HepG2 (cell line): ENCODE data around the gene TSPAN5. TPM values are rescaled to one million over a fixed set of nuclear protein-coding genes. Genes with fewer than 3 reads are reported as not detected.

Experiments
- CEBPG ChIP-seq: IDR thresholded peaks from 2 replicates; pipeline ENCODE4 v1.6.1; 2016
- CENPX ChIP-seq: sonication (generic); formaldehyde crosslinking; IDR thresholded peaks from 2 replicates; pipeline ENCODE4 v1.9.0; 2021; ENCODE audit warnings: mild to moderate bottlenecking, missing genetic modification reagents, moderate library complexity
- E2F2 ChIP-seq: sonication (generic); formaldehyde crosslinking; IDR thresholded peaks from 2 replicates; pipeline ENCODE4 v1.4.0; 2020; ENCODE audit warnings: missing genetic modification reagents, borderline replicate concordance
- FOSL2 ChIP-seq: sonication (generic); formaldehyde crosslinking; IDR thresholded peaks from 2 replicates; pipeline ENCODE4 v1.4.0; 2020; ENCODE audit warnings: missing genetic modification reagents
- FOXA1 ChIP-seq, 2 experiments: fragments of 450-650 bp in 1 of 2; sonication (generic) in 1 of 2; formaldehyde crosslinking in 1 of 2; IDR thresholded peaks; 2 replicates each; pipeline versions ENCODE4 v1.4.0 to v1.6.1; 2016 to 2020; ENCODE audit warnings: missing genetic modification reagents in 1 of 2
- FOXA3 ChIP-seq: IDR thresholded peaks from 2 replicates; pipeline ENCODE4 v1.6.1; 2016; ENCODE audit warnings: missing genetic modification reagents, missing compliant biosample characterization
- FOXP1 ChIP-seq, 2 experiments: fragments of 450-650 bp in 1 of 2; IDR thresholded peaks; 2 replicates each; pipeline ENCODE4 v1.6.1; 2017 to 2018; ENCODE audit warnings: antibody characterized with exemption in 1 of 2
- GATAD2A ChIP-seq: IDR thresholded peaks from 2 replicates; pipeline ENCODE4 v1.6.1; 2016
- HMG20A ChIP-seq: IDR thresholded peaks from 2 replicates; pipeline ENCODE4 v1.6.1; 2016; ENCODE audit warnings: borderline replicate concordance
- JUN ChIP-seq: sonication (generic); formaldehyde crosslinking; IDR thresholded peaks from 2 replicates; pipeline ENCODE4 v1.4.0; 2020; ENCODE audit warnings: mild to moderate bottlenecking, missing genetic modification reagents
- KDM2A ChIP-seq: sonication (generic); formaldehyde crosslinking; IDR thresholded peaks from 2 replicates; pipeline ENCODE4 v1.4.0; 2020; ENCODE audit warnings: low read depth, missing genetic modification reagents, borderline replicate concordance
- NFYC ChIP-seq: IDR thresholded peaks from 2 replicates; pipeline ENCODE4 v1.6.1; 2016; ENCODE audit warnings: missing genetic modification reagents, missing compliant biosample characterization
- PTBP1 ChIP-seq: fragments of 200-400 bp; formaldehyde crosslinking; IDR thresholded peaks from 2 replicates; pipeline ENCODE4 v1.6.1; 2018; ENCODE audit warnings: low read length, low read depth; ENCODE audit not compliant: poor library complexity, severe bottlenecking
- ZNF280D ChIP-seq: sonication (generic); formaldehyde crosslinking; IDR thresholded peaks from 2 replicates; pipeline ENCODE4 v1.5.1; 2020; ENCODE audit warnings: mild to moderate bottlenecking, missing genetic modification reagents
- ZNF3 ChIP-seq: IDR thresholded peaks from 2 replicates; pipeline ENCODE4 v1.7.0; 2017; ENCODE audit warnings: inconsistent platforms
- ZNF337 ChIP-seq: sonication (generic); formaldehyde crosslinking; IDR thresholded peaks from 2 replicates; pipeline ENCODE4 v1.5.1; 2020; ENCODE audit warnings: missing genetic modification reagents, low read depth, mild to moderate bottlenecking, borderline replicate concordance
- ZNF367 ChIP-seq: sonication (generic); formaldehyde crosslinking; IDR thresholded peaks from 2 replicates; pipeline ENCODE4 v1.4.0; 2020; ENCODE audit warnings: missing genetic modification reagents, borderline replicate concordance
- ZNF430 ChIP-seq: sonication (generic); formaldehyde crosslinking; IDR thresholded peaks from 2 replicates; pipeline ENCODE4 v1.9.0; 2021; ENCODE audit warnings: mild to moderate bottlenecking, missing genetic modification reagents
- polyA plus RNA-seq, 8 experiments: library from polyadenylated mRNA; depleted of rRNA in 3 of 8; stranded (reverse) in 7 of 8; unstranded in 1 of 8; fragments of >200 nt; fragmentation: Illumina TruSeq in 4 of 8; extraction: Trizol in 4 of 8; gene quantifications; 2 replicates each; pipeline versions ENCODE4 v1.2.1 to v1.2.3, GENCODE V29; 2011 to 2016; ENCODE audit warnings: low read depth in 4 of 8, missing spikeins in 1 of 8, mixed read lengths in 1 of 8; ENCODE audit not compliant: insufficient read depth in 1 of 8
- total RNA-seq, 5 experiments: library from RNA; depleted of rRNA; stranded (reverse); fragments of >200 nt; fragmentation: Illumina TruSeq; extraction: Trizol; gene quantifications; 2 replicates each; pipeline ENCODE4 v1.2.3, GENCODE V29; 2016; ENCODE audit warnings: low read depth in 1 of 5
- TF ChIP-seq, protein P1 (sequence below): sonication (generic); formaldehyde crosslinking; IDR thresholded peaks from 2 replicates; pipeline ENCODE4 v1.4.0; 2020; ENCODE audit warnings: missing genetic modification reagents
- TF ChIP-seq, protein P2 (sequence below): sonication (generic); formaldehyde crosslinking; IDR thresholded peaks from 2 replicates; pipeline ENCODE4 v1.5.1; 2020; ENCODE audit warnings: mild to moderate bottlenecking, missing genetic modification reagents, borderline replicate concordance

Gene TSPAN5
- total and polyA plus RNA-seq, 2 of the 13 experiments (the other 11 are each of a cell fraction or from before 2014, with no cell fraction given): 0.20 to 0.53 TPM

- no peak for TF ChIP-seq ZNF3 (CRISPR knock-in tag)
- TF ChIP-seq, protein P1, sequence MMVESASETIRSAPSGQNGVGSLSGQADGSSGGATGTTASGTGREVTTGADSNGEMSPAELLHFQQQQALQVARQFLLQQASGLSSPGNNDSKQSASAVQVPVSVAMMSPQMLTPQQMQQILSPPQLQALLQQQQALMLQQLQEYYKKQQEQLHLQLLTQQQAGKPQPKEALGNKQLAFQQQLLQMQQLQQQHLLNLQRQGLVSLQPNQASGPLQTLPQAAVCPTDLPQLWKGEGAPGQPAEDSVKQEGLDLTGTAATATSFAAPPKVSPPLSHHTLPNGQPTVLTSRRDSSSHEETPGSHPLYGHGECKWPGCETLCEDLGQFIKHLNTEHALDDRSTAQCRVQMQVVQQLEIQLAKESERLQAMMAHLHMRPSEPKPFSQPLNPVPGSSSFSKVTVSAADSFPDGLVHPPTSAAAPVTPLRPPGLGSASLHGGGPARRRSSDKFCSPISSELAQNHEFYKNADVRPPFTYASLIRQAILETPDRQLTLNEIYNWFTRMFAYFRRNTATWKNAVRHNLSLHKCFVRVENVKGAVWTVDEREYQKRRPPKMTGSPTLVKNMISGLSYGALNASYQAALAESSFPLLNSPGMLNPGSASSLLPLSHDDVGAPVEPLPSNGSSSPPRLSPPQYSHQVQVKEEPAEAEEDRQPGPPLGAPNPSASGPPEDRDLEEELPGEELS (CRISPR knock-in tag): no peak
- TF ChIP-seq ZNF280D (CRISPR knock-in tag): no peak
- peak; percentile 79 for TF ChIP-seq CEBPG (CRISPR knock-in tag)
- peak; percentile 64; the same call in 1 of the 2 replicates for TF ChIP-seq JUN
- no peak for TF ChIP-seq FOXP1 (IDR thresholded peaks at IDR 0.05)
- TF ChIP-seq FOXP1 (CRISPR knock-in tag; IDR thresholded peaks at IDR 0.05): peak; percentile 68
- TF ChIP-seq KDM2A: no peak
- peak; percentile 92 for TF ChIP-seq FOXA3
- TF ChIP-seq PTBP1: no peak
- no peak for TF ChIP-seq ZNF367 (CRISPR knock-in tag)
- TF ChIP-seq, protein P2, sequence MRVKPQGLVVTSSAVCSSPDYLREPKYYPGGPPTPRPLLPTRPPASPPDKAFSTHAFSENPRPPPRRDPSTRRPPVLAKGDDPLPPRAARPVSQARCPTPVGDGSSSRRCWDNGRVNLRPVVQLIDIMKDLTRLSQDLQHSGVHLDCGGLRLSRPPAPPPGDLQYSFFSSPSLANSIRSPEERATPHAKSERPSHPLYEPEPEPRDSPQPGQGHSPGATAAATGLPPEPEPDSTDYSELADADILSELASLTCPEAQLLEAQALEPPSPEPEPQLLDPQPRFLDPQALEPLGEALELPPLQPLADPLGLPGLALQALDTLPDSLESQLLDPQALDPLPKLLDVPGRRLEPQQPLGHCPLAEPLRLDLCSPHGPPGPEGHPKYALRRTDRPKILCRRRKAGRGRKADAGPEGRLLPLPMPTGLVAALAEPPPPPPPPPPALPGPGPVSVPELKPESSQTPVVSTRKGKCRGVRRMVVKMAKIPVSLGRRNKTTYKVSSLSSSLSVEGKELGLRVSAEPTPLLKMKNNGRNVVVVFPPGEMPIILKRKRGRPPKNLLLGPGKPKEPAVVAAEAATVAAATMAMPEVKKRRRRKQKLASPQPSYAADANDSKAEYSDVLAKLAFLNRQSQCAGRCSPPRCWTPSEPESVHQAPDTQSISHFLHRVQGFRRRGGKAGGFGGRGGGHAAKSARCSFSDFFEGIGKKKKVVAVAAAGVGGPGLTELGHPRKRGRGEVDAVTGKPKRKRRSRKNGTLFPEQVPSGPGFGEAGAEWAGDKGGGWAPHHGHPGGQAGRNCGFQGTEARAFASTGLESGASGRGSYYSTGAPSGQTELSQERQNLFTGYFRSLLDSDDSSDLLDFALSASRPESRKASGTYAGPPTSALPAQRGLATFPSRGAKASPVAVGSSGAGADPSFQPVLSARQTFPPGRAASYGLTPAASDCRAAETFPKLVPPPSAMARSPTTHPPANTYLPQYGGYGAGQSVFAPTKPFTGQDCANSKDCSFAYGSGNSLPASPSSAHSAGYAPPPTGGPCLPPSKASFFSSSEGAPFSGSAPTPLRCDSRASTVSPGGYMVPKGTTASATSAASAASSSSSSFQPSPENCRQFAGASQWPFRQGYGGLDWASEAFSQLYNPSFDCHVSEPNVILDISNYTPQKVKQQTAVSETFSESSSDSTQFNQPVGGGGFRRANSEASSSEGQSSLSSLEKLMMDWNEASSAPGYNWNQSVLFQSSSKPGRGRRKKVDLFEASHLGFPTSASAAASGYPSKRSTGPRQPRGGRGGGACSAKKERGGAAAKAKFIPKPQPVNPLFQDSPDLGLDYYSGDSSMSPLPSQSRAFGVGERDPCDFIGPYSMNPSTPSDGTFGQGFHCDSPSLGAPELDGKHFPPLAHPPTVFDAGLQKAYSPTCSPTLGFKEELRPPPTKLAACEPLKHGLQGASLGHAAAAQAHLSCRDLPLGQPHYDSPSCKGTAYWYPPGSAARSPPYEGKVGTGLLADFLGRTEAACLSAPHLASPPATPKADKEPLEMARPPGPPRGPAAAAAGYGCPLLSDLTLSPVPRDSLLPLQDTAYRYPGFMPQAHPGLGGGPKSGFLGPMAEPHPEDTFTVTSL (CRISPR knock-in tag): peak; percentile 67; the same call in 1 of the 2 replicates
- TF ChIP-seq NFYC (CRISPR knock-in tag): no peak
- TF ChIP-seq HMG20A (CRISPR knock-in tag): peak; percentile 83; the same call in 1 of the 2 replicates
- TF ChIP-seq CENPX (CRISPR knock-in tag): no peak
- TF ChIP-seq ZNF430: no peak
- TF ChIP-seq GATAD2A (CRISPR knock-in tag): peak; percentile 74
- TF ChIP-seq E2F2: no peak
- TF ChIP-seq FOXA1 (IDR thresholded peaks at IDR 0.05): no peak
- TF ChIP-seq FOXA1 (CRISPR knock-in tag; IDR thresholded peaks at IDR 0.05): peak; percentile 74
- no peak for TF ChIP-seq ZNF337 (CRISPR knock-in tag)
- TF ChIP-seq FOSL2: peak; percentile 98
Measured at GRCh38 chr4:98642991-98643426, 15.4 kb downstream of the TSPAN5 start (continued).
